Lung (tissue), 12 donors: ENCODE measurements around the gene STK25. TPM values are rescaled to one million over a fixed set of nuclear protein-coding genes. Genes with fewer than 3 reads are reported as not detected.

Experiments used
- ATAC-seq: fragments of 200-7000 bp; cut with Tn5 transposase; one replicate; pipeline ENCODE4 v1.9.1; 2020; ENCODE audit warnings: moderate number of reproducible peaks; ENCODE audit not compliant: insufficient read depth, low FRiP score
- DNase-seq, 3 donors: peaks; one replicate each; pipeline ENCODE4 v3.0.0-alpha.2; 2013 to 2017
- H3K27ac ChIP-seq, 2 donors: one replicate each; pipeline ENCODE4 v1.5.1; 2013; ENCODE audit warnings: mild to moderate bottlenecking in 2 of 2, moderate library complexity in 2 of 2, control low read depth in 1 of 2, inconsistent platforms in 1 of 2, low read depth in 1 of 2, low read length in 1 of 2
- H3K27me3 ChIP-seq, 3 donors: one replicate each; pipeline ENCODE4 v1.5.1; 2013; ENCODE audit warnings: low read length in 2 of 3; ENCODE audit not compliant: control insufficient read depth in 3 of 3, insufficient read depth in 3 of 3
- H3K36me3 ChIP-seq, 4 donors: one replicate each; pipeline ENCODE4 v1.5.1; 2013; ENCODE audit warnings: low read length in 4 of 4, mild to moderate bottlenecking in 1 of 4, moderate library complexity in 1 of 4; ENCODE audit not compliant: control insufficient read depth in 4 of 4, insufficient read depth in 4 of 4
- H3K4me1 ChIP-seq, 5 donors: one replicate each; pipeline ENCODE4 v1.5.1; 2013; ENCODE audit warnings: low read length in 5 of 5, mild to moderate bottlenecking in 2 of 5, moderate library complexity in 1 of 5; ENCODE audit not compliant: control insufficient read depth in 5 of 5, insufficient read depth in 5 of 5
- H3K4me3 ChIP-seq: one replicate; pipeline ENCODE4 v1.5.1; 2013; ENCODE audit warnings: mild to moderate bottlenecking, control low read depth, moderate library complexity
- H3K9ac ChIP-seq, 2 donors: one replicate each; pipeline ENCODE4 v1.5.1; 2013; ENCODE audit warnings: low read length in 2 of 2, control low read depth in 1 of 2; ENCODE audit not compliant: insufficient read depth in 1 of 2
- H3K9me3 ChIP-seq, 4 donors: one replicate each; pipeline ENCODE4 v1.5.1; 2013; ENCODE audit warnings: low read length in 3 of 4, mild to moderate bottlenecking in 1 of 4, moderate library complexity in 1 of 4; ENCODE audit not compliant: control insufficient read depth in 4 of 4, insufficient read depth in 3 of 4
- CTCF ChIP-seq: IDR thresholded peaks from 2 replicates; pipeline ENCODE4 v1.5.1; 2012; ENCODE audit warnings: mild to moderate bottlenecking; ENCODE audit errors: control extremely low read depth, extremely low read depth
- WGBS, 2 donors: extraction: QIAGEN DNeasy Blood & Tissue Kit; methylation state at CpG; one replicate each; pipeline ENCODE4 v1.1.7; 2013; 5-methylcytosine and 5-hydroxymethylcytosine counted together
- polyA plus RNA-seq, 2 donors: library from polyadenylated mRNA; stranded (reverse); fragments of 200-250 nt; gene quantifications; one replicate each; pipeline ENCODE4 v1.2.1, GENCODE V29; 2013
- total RNA-seq, 2 donors: library from RNA; depleted of rRNA in 1 of 2; stranded (reverse); fragments of >200 nt in 1 of 2; gene quantifications; one replicate each; pipeline ENCODE4 v1.2.1, GENCODE V29; 2014 to 2021
- donor health status: control.
- donor health status: control.
- donor health status: Bipolar disorder and iron deficiency.
- donor health status: healthy.
- donor health status: DM: yes; HTN: yes; CAD: no.

Gene STK25
- total and polyA plus RNA-seq, 4 donors = 126 to 182 (median 136) TPM

GRCh38 chr2:241551998-241552737, 43.8 kb upstream of the STK25 start:
- peaks cover 0 to 35% (median 15%) of the 10 kb centered on the region in 5 donors for H3K4me1 ChIP-seq
- H3K27me3 ChIP-seq = no peaks in the 10 kb centered on the region
- peak; percentile 14 for ATAC-seq
- H3K36me3 ChIP-seq = no peaks in the 10 kb centered on the region
- no peak for TF ChIP-seq CTCF
- H3K27ac ChIP-seq = peak overlapping the region in 1 of 2 donors; percentile 28
- H3K4me3 ChIP-seq = no peak overlapping the region
- no peak overlapping the region for H3K9ac ChIP-seq
- 63 to 66% methylated on average over 33 of the region's 33 CpGs for WGBS, 2 donors
- peaks cover 0 to 2% (median 0%) of the 10 kb centered on the region in 4 donors for H3K9me3 ChIP-seq
- DNase-seq = peak in 1 of 3 donors; percentile 51

GRCh38 chr2:241551599-241551997, 43.2 kb upstream of the STK25 start:
- 52 to 56% methylated on average over 11 to 12 of the region's 12 CpGs for WGBS, 2 donors
- Histone ChIP-seq H3K4me1 (peaks cover 0 to 41% (median 20%) of the 10 kb centered on the region in 5 donors), H3K36me3 (no peaks in the 10 kb centered on the region), H3K9me3 (peaks cover 0 to 2% (median 0%) of the 10 kb centered on the region in 4 donors), H3K27ac (peak overlapping the region in 1 of 2 donors; percentile 26), H3K4me3 (no peak overlapping the region), H3K27me3 (no peaks in the 10 kb centered on the region), H3K9ac (no peak overlapping the region)
- ATAC-seq (no peak), DNase-seq (no peak)
- TF ChIP-seq CTCF = no peak

GRCh38 chr2:241550616-241551580, 42.5 kb upstream of the STK25 start:
- peaks cover 0 to 2% (median 0%) of the 10 kb centered on the region in 4 donors for H3K9me3 ChIP-seq
- H3K27ac ChIP-seq = peak overlapping the region in 1 of 2 donors; percentile 68
- peak; percentile 16 for ATAC-seq
- no peak overlapping the region for H3K9ac ChIP-seq
- 62 to 63% methylated on average over 21 of the region's 21 CpGs for WGBS, 2 donors
- no peaks in the 10 kb centered on the region for H3K36me3 ChIP-seq
- H3K27me3 ChIP-seq = peaks cover 0 to 3% (median 0%) of the 10 kb centered on the region in 3 donors
- H3K4me3 ChIP-seq = no peak overlapping the region
- TF ChIP-seq CTCF = no peak
- H3K4me1 ChIP-seq = peaks cover 0 to 48% (median 21%) of the 10 kb centered on the region in 5 donors
- no peak for DNase-seq
